Measurements from ENCODE around the gene BMP7. TPM values are rescaled to one million over a fixed set of nuclear protein-coding genes. Genes with fewer than 3 reads are reported as not detected.

BMP7 gene
- total RNA-seq, 1 donor from 2014 or later: 3.7 TPM

DNA sequence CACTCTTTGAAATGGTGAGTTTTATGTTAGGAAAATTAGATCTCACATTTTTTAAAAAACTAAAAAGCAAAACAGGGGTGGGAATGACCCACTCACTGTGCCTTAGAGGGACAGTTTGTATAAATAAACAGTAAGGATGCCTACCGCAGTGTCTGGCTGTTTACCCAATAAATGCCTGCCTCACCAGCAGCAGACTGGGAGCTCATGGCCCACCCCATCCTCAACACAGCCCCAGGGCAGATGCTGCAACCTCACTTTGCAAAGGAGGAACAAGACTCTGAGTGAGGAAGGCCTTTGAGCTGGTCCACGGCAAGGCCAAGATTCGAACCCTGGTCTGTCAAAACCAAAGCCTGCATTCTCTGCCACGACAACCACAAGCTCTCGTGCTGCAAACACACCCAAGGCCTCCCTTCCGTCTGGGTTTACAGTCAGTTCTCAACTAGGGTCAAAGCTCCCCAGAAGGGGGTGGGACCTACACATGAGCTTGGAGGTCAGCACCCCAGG is 77.8 kb downstream of the BMP7 start:
- DNase-seq (ENCODE audit: low read depth): no peak
- H3K4me3 ChIP-seq (ENCODE audit: low read depth, low read length): no peak overlapping the region
- TF ChIP-seq, protein P1, sequence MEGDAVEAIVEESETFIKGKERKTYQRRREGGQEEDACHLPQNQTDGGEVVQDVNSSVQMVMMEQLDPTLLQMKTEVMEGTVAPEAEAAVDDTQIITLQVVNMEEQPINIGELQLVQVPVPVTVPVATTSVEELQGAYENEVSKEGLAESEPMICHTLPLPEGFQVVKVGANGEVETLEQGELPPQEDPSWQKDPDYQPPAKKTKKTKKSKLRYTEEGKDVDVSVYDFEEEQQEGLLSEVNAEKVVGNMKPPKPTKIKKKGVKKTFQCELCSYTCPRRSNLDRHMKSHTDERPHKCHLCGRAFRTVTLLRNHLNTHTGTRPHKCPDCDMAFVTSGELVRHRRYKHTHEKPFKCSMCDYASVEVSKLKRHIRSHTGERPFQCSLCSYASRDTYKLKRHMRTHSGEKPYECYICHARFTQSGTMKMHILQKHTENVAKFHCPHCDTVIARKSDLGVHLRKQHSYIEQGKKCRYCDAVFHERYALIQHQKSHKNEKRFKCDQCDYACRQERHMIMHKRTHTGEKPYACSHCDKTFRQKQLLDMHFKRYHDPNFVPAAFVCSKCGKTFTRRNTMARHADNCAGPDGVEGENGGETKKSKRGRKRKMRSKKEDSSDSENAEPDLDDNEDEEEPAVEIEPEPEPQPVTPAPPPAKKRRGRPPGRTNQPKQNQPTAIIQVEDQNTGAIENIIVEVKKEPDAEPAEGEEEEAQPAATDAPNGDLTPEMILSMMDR (conservative IDR thresholded peaks at IDR 0.05; ENCODE audit: low read depth, low read length): no peak

DNA sequence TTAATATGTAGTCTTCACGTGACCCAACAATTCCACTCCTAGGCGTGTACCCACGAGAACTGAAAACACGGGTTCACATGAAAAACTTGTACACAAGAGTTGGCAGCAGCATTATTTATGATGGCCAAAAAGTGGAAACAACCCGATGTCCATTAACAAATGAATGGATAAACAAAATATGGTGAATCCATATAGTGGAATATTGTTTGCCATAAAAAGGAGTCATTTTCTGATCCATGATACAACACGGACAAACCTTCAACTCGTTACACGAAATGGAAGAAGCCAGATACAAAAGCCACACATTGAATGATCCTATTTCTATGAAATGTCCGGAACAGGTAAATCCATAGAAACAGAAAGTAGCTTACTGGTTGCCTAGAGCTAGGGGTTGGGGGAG is 78.4 kb downstream of the BMP7 start:
- no peak overlapping the region for H3K4me3 ChIP-seq (ENCODE audit: low read depth, low read length)
- TF ChIP-seq, protein P1 (conservative IDR thresholded peaks at IDR 0.05; ENCODE audit: low read depth, low read length): no peak
- DNase-seq (ENCODE audit: low read depth): no peak

DNA sequence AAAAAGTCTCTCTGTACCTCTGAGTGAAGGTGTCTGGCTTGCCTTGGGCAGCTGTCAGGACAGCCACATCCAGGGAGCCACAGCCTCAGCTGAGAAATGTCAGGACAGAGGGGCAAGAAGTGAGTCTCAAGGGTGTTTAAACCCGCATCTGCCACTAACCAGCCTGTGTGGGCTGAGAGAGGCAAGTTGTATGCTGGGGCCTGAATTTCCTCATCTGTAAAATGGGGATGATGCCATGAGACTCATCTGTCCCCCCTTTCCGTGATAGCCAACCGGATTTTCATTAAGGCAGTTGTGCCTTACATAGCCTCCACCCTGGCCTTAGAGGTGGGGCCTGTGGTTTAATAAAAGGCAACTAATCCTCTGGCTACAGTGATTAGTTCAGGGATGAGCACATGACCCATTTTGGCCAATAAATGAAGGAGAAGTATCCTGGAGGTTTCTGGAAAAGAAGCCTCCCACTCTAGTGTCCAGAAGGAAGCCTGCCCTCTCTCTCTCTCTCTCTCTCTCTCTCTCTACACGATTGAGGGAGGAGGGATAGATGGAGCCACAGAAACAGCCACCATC is 79.3 kb downstream of the BMP7 start:
- no peak for DNase-seq (ENCODE audit: low read depth)
- TF ChIP-seq, protein P1 (conservative IDR thresholded peaks at IDR 0.05; ENCODE audit: low read depth, low read length): no peak
- no peak overlapping the region for H3K4me3 ChIP-seq (ENCODE audit: low read depth, low read length)

DNA sequence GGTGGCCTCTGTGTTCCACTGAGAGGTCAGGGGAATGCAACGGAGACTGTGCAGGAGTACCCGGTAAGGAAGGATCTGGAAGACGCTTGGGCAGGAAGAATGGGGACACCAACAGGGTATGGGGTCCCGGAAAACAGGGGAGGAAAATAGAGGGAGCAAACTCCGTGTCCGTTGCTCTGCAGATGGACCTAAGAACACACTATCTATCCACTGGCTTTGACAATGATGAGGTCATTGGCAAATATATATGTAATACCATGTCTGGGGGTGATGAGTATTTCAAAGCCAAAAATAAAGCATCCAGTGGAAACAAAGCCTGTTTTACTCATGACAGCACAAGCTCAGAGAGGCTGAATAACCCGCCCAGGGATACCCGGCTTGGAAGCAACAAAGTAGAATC is 80.2 kb downstream of the BMP7 start:
- no peak for DNase-seq (ENCODE audit: low read depth)
- no peak overlapping the region for H3K4me3 ChIP-seq (ENCODE audit: low read depth, low read length)
- TF ChIP-seq, protein P1 (conservative IDR thresholded peaks at IDR 0.05; ENCODE audit: low read depth, low read length): no peak

DNA sequence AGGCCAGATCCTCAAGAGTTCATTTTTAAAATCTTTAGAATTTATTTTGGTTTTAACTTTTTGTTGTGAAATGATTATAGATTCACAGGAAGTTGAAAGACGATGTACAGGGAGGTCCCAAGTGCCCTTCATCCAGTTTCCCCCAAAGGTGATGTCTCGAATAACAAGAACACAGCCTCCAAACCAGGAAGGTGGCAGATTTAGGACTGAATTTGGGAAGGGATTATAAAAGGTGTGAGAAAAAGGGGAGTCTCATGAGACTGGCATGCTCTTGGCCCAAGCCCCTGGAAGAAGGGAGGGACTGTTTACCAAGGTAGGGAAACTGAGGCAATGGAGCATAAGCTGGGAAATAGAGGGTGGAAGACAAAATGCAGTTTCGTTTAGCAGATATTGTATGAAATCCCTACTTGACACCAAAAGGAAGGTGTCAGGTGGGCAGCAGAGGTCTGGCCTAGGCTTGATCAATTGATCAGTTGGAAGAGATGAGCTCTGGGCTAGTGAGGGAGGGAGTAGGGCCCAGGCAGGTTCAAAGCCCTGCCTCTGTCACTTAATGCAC is 81.2 kb downstream of the BMP7 start:
- TF ChIP-seq, protein P1 (conservative IDR thresholded peaks at IDR 0.05; ENCODE audit: low read depth, low read length): no peak
- no peak overlapping the region for H3K4me3 ChIP-seq (ENCODE audit: low read depth, low read length)
- no peak for DNase-seq (ENCODE audit: low read depth)

DNA sequence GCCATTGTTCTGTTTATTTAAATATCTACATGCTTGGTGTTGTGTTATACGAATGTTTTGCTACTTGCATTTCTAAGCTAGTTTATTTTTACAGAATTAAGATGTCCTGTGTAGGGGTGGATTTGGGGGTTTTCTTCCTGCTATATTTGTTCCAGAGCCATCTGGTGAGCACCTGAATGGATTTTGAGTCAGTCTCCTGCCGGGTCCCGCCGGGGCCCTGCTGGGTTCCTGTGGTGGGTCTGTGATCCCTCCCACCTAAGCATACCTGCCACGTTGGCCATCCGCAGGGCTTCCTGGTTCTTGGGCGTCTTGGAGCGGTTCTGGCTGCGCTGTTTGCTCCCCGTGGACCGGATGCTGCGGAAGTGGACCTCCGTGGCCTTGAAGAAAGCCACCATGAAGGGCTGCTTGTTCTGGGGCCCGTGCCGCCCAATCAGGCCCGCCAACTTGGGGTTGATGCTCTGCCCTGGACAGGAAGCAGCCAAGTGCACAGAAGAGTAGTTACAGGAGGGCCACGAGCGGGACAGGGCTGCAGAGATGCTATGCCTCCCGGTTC is 82.9 kb downstream of the BMP7 start:
- DNase-seq (ENCODE audit: low read depth): no peak
- TF ChIP-seq, protein P1 (conservative IDR thresholded peaks at IDR 0.05; ENCODE audit: low read depth, low read length): no peak
- no peak overlapping the region for H3K4me3 ChIP-seq (ENCODE audit: low read depth, low read length)

DNA sequence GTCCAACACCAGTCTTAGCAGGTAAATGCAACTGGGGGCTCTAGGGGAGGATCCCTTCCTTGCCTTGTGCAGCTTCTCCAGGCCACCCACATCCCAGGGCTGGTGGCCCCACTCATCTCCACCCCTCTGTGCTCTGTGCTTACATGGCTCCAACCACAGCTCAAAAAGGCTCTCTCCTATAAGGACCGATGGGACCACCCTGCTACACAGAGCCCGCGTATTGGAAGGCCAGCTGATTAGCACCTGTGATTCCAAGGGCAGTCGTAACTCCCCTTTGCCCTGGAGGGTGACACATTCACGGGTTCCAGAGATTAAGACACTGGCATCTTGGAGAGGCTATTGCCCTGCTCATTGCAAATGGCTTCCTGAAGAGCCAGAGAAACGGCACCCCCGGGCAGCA is 84.8 kb downstream of the BMP7 start:
- H3K4me3 ChIP-seq (ENCODE audit: low read depth, low read length): no peak overlapping the region
- no peak for DNase-seq (ENCODE audit: low read depth)
- TF ChIP-seq, protein P1 (conservative IDR thresholded peaks at IDR 0.05; ENCODE audit: low read depth, low read length): no peak
